NOMO-1 treated with dmso at 0.1 percent for 144 hours (cell line): Measurements from ENCODE around the gene PPA1.
"Not testable (repeated sequence)": the region's sequence is repeated elsewhere in the genome, so short reads cannot be mapped to it uniquely, and the experiment has no call there.

Source experiments
- DNase-seq: peaks from one replicate; lab custom pipeline; 2025; ENCODE audit not compliant: unreplicated experiment; lab: John Stamatoyannopoulos, UW

The PPA1 gene

GRCh38 chr10:70222340-70222794 lies 10.9 kb downstream of the PPA1 start:
- DNase-seq = no peak

- DNase-seq = no peak
Observed at GRCh38 chr10:70221030-70221429, 12.2 kb downstream of the PPA1 start.

- DNase-seq = no peak
Observed at GRCh38 chr10:70212879-70213278, 20.4 kb downstream of the PPA1 start.

GRCh38 chr10:70212277-70212676 lies 21.0 kb downstream of the PPA1 start:
- DNase-seq = no peak

- DNase-seq = no peak
Observed at GRCh38 chr10:70206762-70207161, 26.5 kb downstream of the PPA1 start.

GRCh38 chr10:70201105-70201504 lies 32.1 kb downstream of the PPA1 start:
- DNase-seq = no peak

GRCh38 chr10:70198696-70199466 lies 34.3 kb downstream of the PPA1 start:
- DNase-seq = no peak

- no peak for DNase-seq
Observed at GRCh38 chr10:70197235-70197945, 35.8 kb downstream of the PPA1 start.

GRCh38 chr10:70193391-70193844 lies 39.8 kb downstream of the PPA1 start:
- DNase-seq = no peak

- no peak for DNase-seq
Observed at GRCh38 chr10:70192326-70192968, 40.8 kb downstream of the PPA1 start.

GRCh38 chr10:70191972-70192305 lies 41.3 kb downstream of the PPA1 start:
- DNase-seq = peak; percentile 3

- DNase-seq = no peak
Observed at GRCh38 chr10:70191161-70191971, 41.9 kb downstream of the PPA1 start.

GRCh38 chr10:70190581-70190980 lies 42.6 kb downstream of the PPA1 start:
- DNase-seq = no peak

GRCh38 chr10:70190102-70190501 lies 43.1 kb downstream of the PPA1 start:
- no peak for DNase-seq

GRCh38 chr10:70188768-70189167 lies 44.5 kb downstream of the PPA1 start:
- DNase-seq = no peak

GRCh38 chr10:70186571-70186970 lies 46.7 kb downstream of the PPA1 start:
- DNase-seq = no peak

GRCh38 chr10:70186090-70186489 lies 47.1 kb downstream of the PPA1 start:
- no peak for DNase-seq

GRCh38 chr10:70183304-70183703 lies 49.9 kb downstream of the PPA1 start:
- no peak for DNase-seq

GRCh38 chr10:70179209-70179608 lies 54.0 kb downstream of the PPA1 start:
- not testable (repeated sequence) for DNase-seq

GRCh38 chr10:70178139-70178725 lies 55.0 kb downstream of the PPA1 start:
- no peak for DNase-seq

- DNase-seq = no peak
Observed at GRCh38 chr10:70176441-70176840, 56.8 kb downstream of the PPA1 start.
